ENCODE measurements around the gene CDC42BPB.

Gene CDC42BPB

DNA sequence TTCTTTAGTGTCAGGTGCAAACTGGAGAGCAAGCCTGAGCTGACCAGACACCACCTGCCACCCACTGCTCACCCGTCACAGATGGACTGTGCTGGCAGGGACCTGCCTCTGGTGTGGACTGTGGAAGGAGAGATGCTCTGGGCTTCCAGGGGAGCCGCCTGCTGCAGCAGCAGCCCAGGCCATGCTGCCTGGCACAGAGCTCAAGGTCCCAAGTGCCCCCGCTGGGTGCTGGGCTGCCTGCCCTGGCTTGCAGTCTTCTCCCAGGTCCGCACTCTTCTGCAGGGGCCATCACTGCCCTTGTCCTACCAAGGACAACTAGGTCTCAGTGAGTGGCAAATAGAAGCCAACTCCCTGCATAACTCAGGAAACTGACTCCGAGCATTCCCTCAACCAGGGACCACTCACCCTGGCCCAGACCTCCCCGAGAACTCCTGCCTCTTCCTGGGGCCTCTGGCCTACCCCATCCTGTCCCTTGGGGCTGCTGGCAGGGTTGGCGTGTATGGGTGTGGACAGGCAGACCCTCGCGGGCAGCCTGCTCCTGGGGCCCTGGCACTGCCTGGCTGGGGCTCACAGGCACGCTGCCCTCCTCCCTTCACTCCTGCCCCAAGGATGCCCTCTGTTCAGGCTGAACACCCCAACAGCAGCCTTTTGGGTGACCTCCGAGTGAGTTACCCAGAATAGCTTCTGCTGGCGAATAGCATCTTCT lies 125.6 kb downstream of the CDC42BPB start:
- Histone ChIP-seq H3K79me2 (ENCODE audit: low read length) (no peaks in the 10 kb centered on the region), H2AFZ (ENCODE audit: low read depth, low read length) (no peak overlapping the region), H3K27me3 (ENCODE audit: low read depth, low read length) (no peaks in the 10 kb centered on the region), H3K4me2 (ENCODE audit: low read length) (no peak overlapping the region), H3K4me1 (ENCODE audit: low read length) (no peaks in the 10 kb centered on the region), H4K20me1 (ENCODE audit: insufficient read depth, low read length) (no peaks in the 10 kb centered on the region), H3K4me3 (ENCODE audit: low read length) (no peak overlapping the region), H3K36me3 (replicated peaks; ENCODE audit: low read depth, low read length) (no peaks in the 10 kb centered on the region), H3K9ac (ENCODE audit: low read length) (no peak overlapping the region), H3K27ac (ENCODE audit: low read length) (no peak overlapping the region), H3K9me3 (ENCODE audit: insufficient read depth, low read length) (no peaks in the 10 kb centered on the region)
- TF ChIP-seq CTCF (IDR thresholded peaks at IDR 0.05; ENCODE audit: low read depth, low read length), result no peak
- TF ChIP-seq EZH2phosphoT487 (IDR thresholded peaks at IDR 0.05; ENCODE audit: low read depth), result no peak

DNA sequence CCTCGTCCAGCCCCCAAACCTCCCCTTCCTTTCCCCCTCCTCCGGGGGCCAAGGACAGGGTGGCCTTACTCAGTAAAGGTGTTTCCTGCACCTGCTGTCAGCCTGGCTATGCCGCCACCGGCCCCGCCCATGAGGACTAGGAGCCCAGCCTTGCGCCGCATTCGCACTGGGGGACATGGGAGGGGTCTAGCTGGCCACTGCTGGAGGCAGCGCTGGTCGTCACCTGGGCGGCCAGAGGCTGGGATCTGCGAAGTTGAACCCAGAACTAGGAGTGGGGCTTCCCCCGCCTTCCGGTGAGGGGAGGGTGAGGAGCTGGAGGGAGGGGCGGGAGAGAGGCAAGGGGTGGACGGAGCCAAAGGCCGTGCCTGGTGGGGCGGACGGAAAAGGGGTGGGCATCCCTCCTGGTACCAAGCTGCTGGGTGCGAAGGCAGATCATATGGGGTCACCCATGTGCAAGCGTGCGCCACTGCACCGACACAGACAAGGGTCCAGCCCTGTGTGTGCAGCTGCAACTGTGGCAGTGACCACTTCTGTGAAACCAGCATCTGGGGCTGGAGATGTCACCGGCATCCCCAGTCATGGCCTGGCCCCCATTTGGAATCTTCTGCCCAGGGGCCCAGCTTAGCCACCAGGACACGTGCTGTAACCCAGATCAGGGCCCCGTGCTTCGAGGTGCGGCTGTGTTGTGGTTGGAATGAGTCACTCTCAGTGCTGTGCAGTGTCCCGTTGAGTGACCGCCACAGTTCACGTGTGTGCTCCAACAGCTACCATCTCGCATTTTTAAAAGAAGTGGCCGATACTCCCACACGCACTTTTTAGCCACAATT lies 126.4 kb downstream of the CDC42BPB start:
- TF ChIP-seq CTCF (IDR thresholded peaks at IDR 0.05; ENCODE audit: low read depth, low read length) (no peak), EZH2phosphoT487 (IDR thresholded peaks at IDR 0.05; ENCODE audit: low read depth) (no peak)
- Histone ChIP-seq H3K27me3 (ENCODE audit: low read depth, low read length) (no peaks in the 10 kb centered on the region), H3K79me2 (ENCODE audit: low read length) (no peaks in the 10 kb centered on the region), H3K36me3 (replicated peaks; ENCODE audit: low read depth, low read length) (no peaks in the 10 kb centered on the region), H3K27ac (ENCODE audit: low read length) (no peak overlapping the region), H4K20me1 (ENCODE audit: insufficient read depth, low read length) (no peaks in the 10 kb centered on the region), H3K9me3 (ENCODE audit: insufficient read depth, low read length) (no peaks in the 10 kb centered on the region), H3K4me3 (ENCODE audit: low read length) (no peak overlapping the region), H2AFZ (ENCODE audit: low read depth, low read length) (no peak overlapping the region), H3K4me2 (ENCODE audit: low read length) (no peak overlapping the region), H3K4me1 (ENCODE audit: low read length) (no peaks in the 10 kb centered on the region), H3K9ac (ENCODE audit: low read length) (no peak overlapping the region)

DNA sequence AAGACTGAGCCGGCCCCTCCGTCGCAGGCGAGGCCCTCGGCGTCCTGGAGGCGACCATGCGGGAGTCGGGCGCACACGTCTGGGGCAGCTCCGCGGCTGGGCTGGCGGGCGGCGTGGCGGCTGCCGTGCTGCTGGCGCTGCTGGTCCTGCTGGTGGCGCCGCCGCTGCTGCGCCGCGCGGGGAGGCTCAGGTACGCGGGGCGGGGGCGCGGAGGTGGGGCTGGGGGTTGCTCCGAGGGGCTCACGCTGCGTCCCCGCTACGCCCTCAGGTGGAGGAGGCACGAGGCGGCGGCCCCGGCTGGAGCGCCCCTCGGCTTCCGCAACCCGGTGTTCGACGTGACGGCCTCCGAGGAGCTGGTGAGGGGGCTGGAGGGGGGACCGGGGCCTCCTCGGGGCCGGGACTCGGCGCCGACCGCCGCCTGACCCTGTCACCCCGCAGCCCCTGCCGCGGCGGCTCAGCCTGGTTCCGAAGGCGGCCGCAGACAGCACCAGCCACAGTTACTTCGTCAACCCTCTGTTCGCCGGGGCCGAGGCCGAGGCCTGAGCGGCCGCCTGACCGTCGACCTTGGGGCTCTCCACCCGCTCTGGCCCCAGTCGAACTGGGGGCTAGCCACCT lies 127.1 kb downstream of the CDC42BPB start:
- Histone ChIP-seq H3K27me3 (ENCODE audit: low read depth, low read length) (no peaks in the 10 kb centered on the region), H3K9me3 (ENCODE audit: insufficient read depth, low read length) (no peaks in the 10 kb centered on the region), H3K4me1 (ENCODE audit: low read length) (no peaks in the 10 kb centered on the region), H3K9ac (ENCODE audit: low read length) (no peak overlapping the region), H3K27ac (ENCODE audit: low read length) (no peak overlapping the region), H3K79me2 (ENCODE audit: low read length) (no peaks in the 10 kb centered on the region), H3K4me2 (ENCODE audit: low read length) (no peak overlapping the region), H4K20me1 (ENCODE audit: insufficient read depth, low read length) (no peaks in the 10 kb centered on the region), H3K4me3 (ENCODE audit: low read length) (no peak overlapping the region), H3K36me3 (replicated peaks; ENCODE audit: low read depth, low read length) (no peaks in the 10 kb centered on the region), H2AFZ (ENCODE audit: low read depth, low read length) (no peak overlapping the region)
- TF ChIP-seq EZH2phosphoT487 (IDR thresholded peaks at IDR 0.05; ENCODE audit: low read depth) (no peak), CTCF (IDR thresholded peaks at IDR 0.05; ENCODE audit: low read depth, low read length) (no peak)

Data from OCI-LY3 (cell line).